Neural crest cell (in vitro differentiated cells): ENCODE measurements around the gene EPG5. TPM values are rescaled to one million over a fixed set of nuclear protein-coding genes. Genes with fewer than 3 reads are reported as not detected.

Source experiments
- DNase-seq: peaks from one replicate; pipeline ENCODE4 v3.0.0; 2021; ENCODE audit warnings: low read depth, mixed read lengths, low spot score
- H3K27ac Mint-ChIP-seq: one replicate; pipeline ENCODE4 v1.8.0; 2021; ENCODE audit warnings: mild to moderate bottlenecking, mixed read lengths; ENCODE audit not compliant: unreplicated experiment
- H3K27me3 Mint-ChIP-seq: 2 replicates; pipeline ENCODE4 v1.8.0; 2021; ENCODE audit warnings: low read depth, mild to moderate bottlenecking, mixed read lengths
- H3K36me3 Mint-ChIP-seq: 2 replicates; pipeline ENCODE4 v1.8.0; 2021; ENCODE audit warnings: low read depth, mild to moderate bottlenecking, mixed read lengths
- H3K4me1 Mint-ChIP-seq: 2 replicates; pipeline ENCODE4 v1.8.0; 2021; ENCODE audit warnings: mixed read lengths
- H3K4me3 Mint-ChIP-seq: one replicate; pipeline ENCODE4 v1.8.0; 2021; ENCODE audit warnings: mild to moderate bottlenecking, mixed read lengths
- H3K9me3 Mint-ChIP-seq: 2 replicates; pipeline ENCODE4 v1.8.0; 2021; ENCODE audit warnings: mixed read lengths
- long read RNA-seq: library from polyadenylated mRNA; unstranded; transcript quantifications from one replicate; pipeline ENCODE4 v2.0.0, GENCODE V29; 2020
- total RNA-seq: library from RNA; stranded (reverse); gene quantifications from 2 replicates; pipeline ENCODE4 v1.2.1, GENCODE V29; 2021
- TF ChIP-seq, protein P1 (sequence below): fragments of 200-600 bp; sonication (generic); conservative IDR thresholded peaks from 2 replicates; pipeline ENCODE4 v1.5.0; 2021; ENCODE audit warnings: antibody characterized with exemption, mild to moderate bottlenecking

The EPG5 gene, protein sequence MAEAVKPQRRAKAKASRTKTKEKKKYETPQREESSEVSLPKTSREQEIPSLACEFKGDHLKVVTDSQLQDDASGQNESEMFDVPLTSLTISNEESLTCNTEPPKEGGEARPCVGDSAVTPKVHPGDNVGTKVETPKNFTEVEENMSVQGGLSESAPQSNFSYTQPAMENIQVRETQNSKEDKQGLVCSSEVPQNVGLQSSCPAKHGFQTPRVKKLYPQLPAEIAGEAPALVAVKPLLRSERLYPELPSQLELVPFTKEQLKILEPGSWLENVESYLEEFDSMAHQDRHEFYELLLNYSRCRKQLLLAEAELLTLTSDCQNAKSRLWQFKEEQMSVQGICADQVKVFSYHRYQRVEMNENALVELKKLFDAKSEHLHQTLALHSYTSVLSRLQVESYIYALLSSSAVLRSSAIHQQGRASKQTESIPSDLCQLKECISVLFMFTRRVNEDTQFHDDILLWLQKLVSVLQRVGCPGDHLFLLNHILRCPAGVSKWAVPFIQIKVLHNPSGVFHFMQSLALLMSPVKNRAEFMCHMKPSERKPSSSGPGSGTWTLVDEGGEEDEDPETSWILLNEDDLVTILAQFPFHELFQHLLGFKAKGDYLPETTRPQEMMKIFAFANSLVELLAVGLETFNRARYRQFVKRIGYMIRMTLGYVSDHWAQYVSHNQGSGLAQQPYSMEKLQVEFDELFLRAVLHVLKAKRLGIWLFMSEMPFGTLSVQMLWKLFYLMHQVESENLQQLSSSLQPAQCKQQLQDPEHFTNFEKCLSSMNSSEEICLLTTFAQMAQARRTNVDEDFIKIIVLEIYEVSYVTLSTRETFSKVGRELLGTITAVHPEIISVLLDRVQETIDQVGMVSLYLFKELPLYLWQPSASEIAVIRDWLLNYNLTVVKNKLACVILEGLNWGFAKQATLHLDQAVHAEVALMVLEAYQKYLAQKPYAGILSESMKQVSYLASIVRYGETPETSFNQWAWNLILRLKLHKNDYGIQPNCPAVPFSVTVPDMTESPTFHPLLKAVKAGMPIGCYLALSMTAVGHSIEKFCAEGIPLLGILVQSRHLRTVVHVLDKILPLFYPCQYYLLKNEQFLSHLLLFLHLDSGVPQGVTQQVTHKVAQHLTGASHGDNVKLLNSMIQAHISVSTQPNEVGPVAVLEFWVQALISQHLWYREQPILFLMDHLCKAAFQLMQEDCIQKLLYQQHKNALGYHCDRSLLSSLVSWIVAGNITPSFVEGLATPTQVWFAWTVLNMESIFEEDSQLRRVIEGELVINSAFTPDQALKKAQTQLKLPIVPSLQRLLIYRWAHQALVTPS (N-terminal part only)
- 15.4 and 20.5 TPM in 2 replicates for total RNA-seq
- long read RNA-seq, partial matches to known transcripts, result 1 of 4 reads
- long read RNA-seq, other reads (novel, unspliced or antisense), result 3 of 4 reads

DNA sequence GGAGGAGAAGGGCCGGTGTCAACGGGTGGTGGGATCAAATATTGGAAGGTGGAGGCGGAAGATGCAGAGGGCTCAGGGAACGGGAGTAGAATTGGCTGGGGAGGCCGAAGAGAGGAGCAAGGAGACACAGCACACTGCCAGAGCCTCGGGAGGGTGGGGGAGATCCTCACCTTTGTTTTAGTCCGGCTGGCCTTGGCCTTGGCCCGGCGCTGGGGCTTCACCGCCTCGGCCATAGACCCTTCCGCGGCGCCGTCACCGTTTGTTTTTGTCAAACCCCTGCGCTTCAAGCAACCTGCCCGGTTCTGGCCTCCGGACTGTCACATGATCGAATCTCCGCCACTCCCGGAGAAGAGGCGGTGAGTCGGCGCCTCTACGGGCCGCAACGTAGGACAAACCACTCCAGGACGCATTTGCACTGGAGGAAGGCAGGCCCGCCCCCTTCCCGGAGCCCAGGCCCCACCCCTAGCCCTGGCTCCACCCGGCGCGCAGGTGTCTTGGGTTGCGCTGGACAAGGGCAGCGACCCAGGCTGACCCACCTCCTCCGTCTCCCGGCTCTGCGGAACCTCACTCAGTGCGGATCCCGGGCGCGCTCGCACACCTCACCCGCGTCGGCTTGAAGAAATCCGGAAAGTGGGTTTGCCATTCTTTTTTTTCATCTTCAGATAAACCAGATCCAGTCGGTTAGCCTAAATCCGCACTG, at the start of gene EPG5:
Gene EPG5, minus strand, starts transcription at position 323 of the 700 bp plus-strand sequence. Its CDS starts 90 bp downstream, at position 233.
- Mint-ChIP-seq H3K9me3 (no peaks in the 10 kb centered on the region), H3K27me3 (peaks cover 7% of the 10 kb centered on the region), H3K4me1 (peaks cover 22% of the 10 kb centered on the region), H3K4me3 (peak within 1 kb of the TSS; percentile 98), H3K27ac (peak within 1 kb of the TSS; percentile 82), H3K36me3 (no peaks in the 10 kb centered on the region)
- TF ChIP-seq, protein P1, sequence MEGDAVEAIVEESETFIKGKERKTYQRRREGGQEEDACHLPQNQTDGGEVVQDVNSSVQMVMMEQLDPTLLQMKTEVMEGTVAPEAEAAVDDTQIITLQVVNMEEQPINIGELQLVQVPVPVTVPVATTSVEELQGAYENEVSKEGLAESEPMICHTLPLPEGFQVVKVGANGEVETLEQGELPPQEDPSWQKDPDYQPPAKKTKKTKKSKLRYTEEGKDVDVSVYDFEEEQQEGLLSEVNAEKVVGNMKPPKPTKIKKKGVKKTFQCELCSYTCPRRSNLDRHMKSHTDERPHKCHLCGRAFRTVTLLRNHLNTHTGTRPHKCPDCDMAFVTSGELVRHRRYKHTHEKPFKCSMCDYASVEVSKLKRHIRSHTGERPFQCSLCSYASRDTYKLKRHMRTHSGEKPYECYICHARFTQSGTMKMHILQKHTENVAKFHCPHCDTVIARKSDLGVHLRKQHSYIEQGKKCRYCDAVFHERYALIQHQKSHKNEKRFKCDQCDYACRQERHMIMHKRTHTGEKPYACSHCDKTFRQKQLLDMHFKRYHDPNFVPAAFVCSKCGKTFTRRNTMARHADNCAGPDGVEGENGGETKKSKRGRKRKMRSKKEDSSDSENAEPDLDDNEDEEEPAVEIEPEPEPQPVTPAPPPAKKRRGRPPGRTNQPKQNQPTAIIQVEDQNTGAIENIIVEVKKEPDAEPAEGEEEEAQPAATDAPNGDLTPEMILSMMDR, result no peak
- DNase-seq, result peak; percentile 87

DNA sequence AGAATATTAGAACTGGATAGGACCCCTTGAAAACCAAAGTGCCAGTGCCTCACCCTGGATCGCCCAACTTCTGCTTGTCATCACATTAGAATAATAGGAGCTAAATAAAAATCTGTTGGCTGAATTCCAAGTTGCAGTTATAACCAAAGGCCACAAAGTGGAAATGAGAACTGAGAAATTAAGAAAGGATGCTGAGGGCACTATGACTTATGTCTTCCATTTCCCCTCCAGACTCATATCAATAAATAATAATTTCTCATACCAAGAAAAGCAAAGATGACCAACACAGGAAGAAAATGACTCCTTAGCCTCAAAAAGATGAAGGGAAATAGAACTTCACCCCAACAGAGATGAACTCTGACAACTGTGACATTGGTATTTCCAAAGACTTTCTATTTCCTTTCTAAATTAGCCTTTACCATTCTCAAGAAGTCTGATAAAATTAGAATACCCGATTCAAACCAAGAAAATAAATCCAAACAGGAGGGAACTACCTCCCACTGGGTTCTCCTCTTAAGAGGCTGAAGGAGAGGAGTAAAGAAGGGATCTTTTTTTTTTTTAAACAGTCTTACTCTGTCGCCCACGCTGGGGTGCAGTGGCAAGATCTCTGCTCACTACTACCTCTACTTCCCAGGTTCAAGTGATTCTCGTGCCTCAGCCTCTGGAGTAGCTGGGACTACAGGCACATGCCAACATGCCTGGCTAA, 46.5 kb upstream of the EPG5 start:
- H3K36me3 Mint-ChIP-seq, result no peaks in the 10 kb centered on the region
- no peaks in the 10 kb centered on the region for H3K4me1 Mint-ChIP-seq
- H3K9me3 Mint-ChIP-seq, result no peaks in the 10 kb centered on the region
- DNase-seq, result no peak
- no peak overlapping the region for H3K27ac Mint-ChIP-seq
- TF ChIP-seq, protein P1, result no peak
- H3K4me3 Mint-ChIP-seq, result no peak overlapping the region
- H3K27me3 Mint-ChIP-seq, result no peaks in the 10 kb centered on the region

DNA sequence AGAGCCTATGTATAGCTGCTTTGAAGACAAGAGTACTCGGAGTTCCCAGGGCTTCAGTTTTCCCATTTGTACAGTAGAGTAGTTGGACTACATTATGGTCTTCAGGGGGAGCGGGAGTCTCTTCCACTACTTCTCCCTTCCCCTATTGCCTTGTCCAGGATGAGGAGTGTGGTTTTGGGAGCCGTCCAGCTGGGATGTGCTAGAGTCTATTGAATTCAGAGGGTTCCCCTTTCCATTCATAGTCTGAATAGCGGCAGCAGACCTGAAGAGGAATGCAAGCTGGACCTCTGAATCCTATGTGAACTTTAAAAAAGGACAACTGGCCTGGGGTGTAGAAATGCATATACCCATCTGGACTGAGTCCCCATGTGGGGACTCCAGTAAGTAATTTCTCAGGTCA, 43.5 kb upstream of the EPG5 start:
- Mint-ChIP-seq H3K36me3 (no peaks in the 10 kb centered on the region), H3K4me3 (no peak overlapping the region), H3K4me1 (no peaks in the 10 kb centered on the region), H3K27ac (no peak overlapping the region), H3K27me3 (no peaks in the 10 kb centered on the region), H3K9me3 (no peaks in the 10 kb centered on the region)
- DNase-seq, result no peak
- TF ChIP-seq, protein P1, result no peak

DNA sequence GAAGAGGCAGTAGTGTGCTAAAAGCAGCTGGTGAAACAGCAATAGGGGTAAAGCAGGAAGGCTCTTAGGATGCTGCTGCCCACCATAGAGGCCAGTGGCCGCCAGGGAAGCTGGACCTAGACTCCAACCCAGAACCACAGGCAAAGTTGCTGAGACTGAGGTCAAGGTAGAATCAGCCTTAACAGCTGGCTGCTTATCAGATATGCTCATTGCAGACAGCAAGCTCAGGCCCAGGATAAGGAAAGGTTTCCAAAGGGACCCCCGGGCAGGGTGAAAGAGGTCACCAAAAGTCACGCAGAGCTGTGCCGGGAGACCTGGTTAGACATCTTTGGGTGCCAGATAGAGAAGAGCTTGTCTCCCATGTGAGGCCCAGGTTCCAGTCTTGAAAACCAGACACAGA, 42.9 kb upstream of the EPG5 start:
- H3K9me3 Mint-ChIP-seq, result no peaks in the 10 kb centered on the region
- H3K36me3 Mint-ChIP-seq, result no peaks in the 10 kb centered on the region
- no peak overlapping the region for H3K27ac Mint-ChIP-seq
- H3K4me3 Mint-ChIP-seq, result no peak overlapping the region
- no peaks in the 10 kb centered on the region for H3K27me3 Mint-ChIP-seq
- H3K4me1 Mint-ChIP-seq, result no peaks in the 10 kb centered on the region
- no peak for DNase-seq
- TF ChIP-seq, protein P1, result no peak
